HG03175 (cell line): ENCODE data around the gene SYT12.

ENCODE experiments used
- ATAC-seq: cut with Tn5 transposase; IDR thresholded peaks from one replicate; pipeline ENCODE4 v1.9.1; 2021; ENCODE audit warnings: mild to moderate bottlenecking, moderate library complexity; ENCODE audit not compliant: unreplicated experiment

Gene SYT12

DNA sequence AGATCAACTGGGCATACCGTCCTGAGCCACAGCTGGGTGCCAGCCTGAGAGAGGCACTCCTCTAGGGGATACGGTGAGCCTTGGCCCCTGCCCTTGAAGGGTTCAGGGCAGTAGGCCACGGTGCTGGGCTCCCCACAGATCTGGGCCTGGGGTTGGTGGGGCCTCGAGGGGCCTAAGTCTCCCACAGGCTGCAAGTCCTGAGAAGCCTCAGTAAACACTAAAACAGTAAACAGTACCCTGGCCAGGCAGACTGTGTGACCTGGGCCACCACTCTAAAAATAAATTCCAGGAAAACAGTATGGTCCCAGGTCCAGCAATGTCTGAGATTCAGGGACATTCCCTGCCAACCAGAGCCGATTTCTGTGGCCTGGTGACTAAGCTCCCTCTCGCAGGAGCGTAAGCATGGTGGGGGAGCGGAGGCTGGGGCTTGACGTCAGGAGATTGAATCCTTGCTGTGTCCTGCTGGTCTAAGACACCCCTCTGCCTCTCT, 31.5 kb downstream of the SYT12 start:
- no peak for ATAC-seq

DNA sequence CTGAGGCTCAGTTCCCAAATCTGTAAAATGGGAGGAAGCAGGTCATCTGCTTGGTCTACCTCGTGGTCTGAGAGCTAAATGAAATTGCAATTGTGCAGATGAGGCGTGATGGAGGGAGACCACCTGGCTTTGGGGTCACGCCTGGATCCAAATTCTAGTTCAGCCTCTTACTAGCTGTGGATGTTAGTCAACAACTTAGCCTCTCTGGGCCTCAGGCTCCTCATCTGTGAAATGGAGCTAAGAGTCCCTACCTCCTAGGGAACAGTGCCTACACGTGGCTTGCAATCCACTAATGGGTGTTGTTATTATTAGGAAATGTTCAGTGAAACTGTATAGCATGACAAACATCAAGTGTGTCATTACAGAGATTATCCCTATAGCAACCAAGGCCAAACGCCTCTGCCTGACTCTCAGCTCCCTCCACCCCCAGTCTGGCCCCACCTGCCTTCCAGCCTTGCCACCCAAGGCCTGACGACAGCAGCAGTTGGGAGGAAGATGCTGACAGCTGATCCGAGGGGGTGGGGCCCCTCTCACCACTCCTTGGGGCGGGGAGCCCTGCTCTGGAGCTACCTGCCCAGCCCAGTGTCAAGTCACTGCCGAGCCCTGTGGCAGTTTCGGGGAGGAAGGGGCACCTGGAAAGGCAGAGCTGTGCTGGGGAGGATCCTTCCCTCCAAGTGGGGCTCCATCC, 32.0 kb downstream of the SYT12 start:
- no peak for ATAC-seq

DNA sequence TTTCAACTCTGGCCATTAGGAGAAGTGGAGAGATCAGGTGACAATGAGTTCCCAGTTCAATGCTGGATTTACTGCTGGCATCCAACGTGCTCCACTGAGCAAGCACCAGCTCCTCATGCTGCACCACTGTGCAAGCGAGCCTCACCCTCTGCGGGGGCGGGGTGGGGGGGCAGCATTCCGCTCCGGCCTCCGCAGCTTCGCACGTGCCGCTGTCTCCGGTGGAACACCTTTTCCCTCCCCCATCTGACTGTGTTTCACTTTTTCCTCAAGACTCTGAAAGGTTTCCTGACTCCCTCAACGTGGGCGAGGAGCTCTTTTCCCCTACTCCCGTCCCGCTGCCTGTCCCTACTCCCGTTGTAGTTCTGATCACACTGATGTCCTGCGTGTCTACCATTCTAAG, 32.9 kb downstream of the SYT12 start:
- ATAC-seq: no peak

DNA sequence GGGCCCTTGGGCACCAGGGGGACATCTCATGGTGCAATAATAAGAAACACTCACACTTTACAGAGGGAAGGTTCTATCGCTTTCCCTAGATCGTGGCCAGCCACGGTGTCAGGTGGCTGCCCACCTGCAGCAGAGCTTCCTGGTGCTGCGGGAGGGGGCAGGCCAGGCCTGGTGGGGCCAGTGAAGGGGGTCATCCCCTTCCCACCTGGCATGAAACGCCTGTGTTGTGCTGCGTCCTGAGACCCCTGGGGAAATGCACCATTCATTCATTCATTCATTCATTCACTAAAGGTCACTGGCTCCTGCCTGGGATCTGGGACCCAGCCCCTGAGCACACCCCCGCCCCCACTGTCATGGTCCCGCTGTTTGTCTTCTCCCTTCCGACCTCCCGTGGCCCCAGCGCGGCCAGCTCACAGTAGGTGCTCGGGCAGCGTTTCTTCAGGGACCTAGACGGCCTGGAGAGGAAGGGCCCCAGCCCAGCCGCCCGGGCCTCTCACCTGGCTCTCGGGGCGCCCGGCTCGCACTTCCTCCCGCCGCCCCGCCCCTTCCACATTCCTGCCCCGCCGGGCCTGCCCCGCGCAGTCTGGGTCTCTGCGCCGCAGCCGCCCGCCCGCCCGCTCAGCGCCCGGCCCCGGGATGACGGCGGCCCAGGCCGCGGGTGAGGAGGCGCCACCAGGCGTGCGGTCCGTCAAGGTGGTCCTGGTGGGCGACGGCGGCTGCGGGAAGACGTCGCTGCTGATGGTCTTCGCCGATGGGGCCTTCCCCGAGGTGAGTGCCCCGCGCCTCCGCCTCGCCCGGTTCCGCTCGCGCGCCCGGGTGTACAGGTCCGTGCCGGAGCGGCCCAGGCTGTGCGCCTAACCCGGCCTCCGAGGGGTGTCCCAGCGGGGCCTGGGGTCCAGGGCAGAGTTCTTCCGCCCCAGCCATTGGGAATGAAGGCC, 33.6 kb downstream of the SYT12 start, which contains the start of gene RHOD:
Gene RHOD (plus strand): TSS at position 581 of the 938 bp plus-strand sequence. CDS start 56 bp downstream, at position 637.
- no peak for ATAC-seq

DNA sequence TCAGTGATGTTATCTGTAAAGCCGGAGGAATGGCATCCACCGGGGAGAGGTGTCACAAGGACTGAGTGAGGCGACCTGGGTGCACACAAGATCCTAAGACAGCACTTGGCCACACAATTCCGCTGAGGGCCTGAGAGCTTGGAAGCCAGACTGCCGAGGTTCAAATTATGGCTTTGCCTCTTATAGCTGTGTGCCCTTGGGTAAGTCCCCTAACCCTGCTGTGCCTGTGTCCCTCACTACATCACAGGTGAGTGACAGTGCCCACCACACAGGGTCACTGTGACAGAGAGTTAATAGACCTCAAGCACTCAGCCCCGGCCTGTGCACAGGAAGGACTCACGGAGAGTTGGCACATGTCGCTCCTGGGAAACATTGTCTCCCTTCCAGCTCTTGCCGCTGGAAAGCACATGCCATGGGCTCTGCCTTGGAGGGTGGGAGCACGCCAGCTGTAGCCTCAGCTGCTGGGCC, 34.3 kb downstream of the SYT12 start:
- no peak for ATAC-seq

DNA sequence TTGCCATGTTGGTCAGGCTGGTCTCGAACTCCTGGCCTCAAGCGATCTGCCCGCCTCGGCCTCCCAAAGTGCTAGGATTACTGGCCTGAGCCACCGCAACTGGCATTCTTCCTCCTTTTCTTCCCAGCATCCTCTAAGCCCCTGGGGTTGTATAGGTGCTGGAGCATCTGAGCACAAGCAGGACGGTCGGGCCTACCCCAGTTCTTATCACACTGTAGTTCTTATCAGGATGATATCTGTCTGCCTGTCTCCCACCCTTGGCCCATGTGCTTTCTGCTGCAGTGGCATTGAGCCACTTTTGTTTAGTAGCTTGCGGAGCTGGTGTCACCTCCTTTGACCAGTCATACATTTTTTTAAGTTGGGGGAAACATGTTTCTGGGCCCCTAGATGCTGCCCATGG, 35.6 kb downstream of the SYT12 start:
- ATAC-seq: no peak

DNA sequence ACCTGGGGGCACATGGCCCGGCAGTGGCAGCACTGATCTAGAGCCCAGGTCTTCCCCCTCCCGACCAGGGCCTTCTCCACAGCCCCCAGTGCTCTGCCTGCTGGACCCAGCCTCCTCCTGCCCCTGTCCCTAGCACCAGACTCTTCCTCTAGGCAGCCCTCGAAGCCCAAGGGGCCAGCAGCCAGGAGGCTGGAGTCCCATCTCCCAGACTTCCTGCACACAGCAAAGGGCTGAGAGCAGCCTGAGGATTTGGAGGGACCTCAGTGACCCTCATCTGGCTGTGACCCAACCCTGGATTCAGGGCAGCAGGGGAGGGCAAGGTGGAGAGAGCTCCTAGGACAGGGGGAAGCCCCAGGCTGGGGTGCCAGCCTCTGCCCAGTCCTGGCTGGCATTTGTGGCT, 36.7 kb downstream of the SYT12 start:
- ATAC-seq: no peak

DNA sequence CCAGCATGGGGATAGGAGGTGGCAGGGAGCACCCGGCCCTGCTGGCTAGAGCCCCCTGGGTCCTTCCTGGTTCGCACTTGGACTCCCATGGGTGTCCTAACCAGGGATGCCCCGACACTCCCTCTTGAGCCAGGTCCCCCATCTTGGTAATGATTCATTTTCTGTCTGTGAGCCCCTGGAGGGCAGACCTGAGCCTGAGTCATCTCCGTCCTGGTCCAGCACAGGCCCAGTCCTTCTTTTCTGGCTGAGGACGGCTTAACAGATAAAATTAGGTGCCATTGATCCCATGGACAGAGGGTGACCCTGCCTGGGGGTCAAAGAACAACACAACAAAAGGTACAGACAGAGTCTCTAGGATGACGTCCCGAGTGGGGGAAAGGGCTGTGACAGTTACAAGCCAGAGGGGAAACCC, 37.2 kb downstream of the SYT12 start:
- no peak for ATAC-seq

DNA sequence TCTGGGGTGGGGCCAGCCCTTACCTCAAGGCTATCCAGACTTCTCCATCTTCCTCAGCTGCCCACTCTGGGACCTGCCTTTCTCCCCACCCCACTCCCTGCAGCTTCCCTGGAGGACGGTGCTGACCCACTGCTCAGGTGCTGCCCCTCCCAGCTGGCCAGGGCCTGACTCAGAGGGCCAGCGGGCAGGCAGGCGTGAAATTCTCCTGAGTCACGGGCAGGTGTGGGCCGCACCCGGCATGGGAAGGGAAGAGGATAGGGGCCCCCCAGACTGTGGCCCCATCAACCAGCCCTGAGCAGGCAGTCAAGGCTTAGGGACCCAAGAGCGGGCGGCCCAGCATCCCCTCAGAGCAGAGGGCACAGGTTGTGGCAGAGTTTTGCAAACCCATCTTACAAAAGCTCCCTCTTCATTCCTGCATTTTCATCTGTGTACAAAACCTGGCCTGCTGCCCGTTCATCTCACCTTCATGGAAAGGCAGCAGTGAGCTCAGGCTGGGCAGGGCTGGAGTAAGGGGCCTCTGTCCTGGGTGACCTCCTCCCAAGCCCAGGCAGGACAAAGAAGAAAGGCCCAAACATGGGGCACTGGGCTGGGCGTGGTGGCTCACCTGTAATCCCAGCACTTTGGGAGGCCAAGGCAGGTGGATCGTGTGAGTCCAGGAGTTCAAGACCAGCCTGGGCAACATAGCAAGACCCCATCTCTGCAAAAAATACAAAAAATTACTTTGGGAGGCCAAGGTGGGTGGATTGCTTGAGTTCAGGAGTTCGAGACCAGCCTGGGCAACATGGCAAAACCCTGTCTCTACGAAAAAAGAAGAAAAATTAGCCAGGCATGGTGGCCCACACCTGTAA, 39.8 kb downstream of the SYT12 start:
- no peak for ATAC-seq

DNA sequence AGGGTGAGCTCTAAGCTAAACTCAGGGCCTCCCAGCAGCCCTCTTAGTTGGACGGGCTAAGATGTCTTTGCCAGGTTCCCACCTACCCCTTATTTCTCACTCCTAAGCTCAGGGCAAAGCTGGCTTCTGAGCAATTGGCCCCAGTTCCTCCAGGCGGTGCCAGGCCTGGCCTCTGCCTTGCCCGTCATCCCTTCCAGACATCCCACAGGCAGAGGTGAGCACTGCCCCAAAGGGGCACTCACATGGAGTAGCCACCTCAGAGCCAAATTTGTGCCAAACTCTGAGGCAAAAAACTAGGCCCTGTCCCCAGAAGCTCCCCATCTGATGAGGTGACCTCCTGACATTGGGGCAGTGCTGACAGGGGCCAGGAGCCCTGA, 43.4 kb downstream of the SYT12 start:
- no peak for ATAC-seq

DNA sequence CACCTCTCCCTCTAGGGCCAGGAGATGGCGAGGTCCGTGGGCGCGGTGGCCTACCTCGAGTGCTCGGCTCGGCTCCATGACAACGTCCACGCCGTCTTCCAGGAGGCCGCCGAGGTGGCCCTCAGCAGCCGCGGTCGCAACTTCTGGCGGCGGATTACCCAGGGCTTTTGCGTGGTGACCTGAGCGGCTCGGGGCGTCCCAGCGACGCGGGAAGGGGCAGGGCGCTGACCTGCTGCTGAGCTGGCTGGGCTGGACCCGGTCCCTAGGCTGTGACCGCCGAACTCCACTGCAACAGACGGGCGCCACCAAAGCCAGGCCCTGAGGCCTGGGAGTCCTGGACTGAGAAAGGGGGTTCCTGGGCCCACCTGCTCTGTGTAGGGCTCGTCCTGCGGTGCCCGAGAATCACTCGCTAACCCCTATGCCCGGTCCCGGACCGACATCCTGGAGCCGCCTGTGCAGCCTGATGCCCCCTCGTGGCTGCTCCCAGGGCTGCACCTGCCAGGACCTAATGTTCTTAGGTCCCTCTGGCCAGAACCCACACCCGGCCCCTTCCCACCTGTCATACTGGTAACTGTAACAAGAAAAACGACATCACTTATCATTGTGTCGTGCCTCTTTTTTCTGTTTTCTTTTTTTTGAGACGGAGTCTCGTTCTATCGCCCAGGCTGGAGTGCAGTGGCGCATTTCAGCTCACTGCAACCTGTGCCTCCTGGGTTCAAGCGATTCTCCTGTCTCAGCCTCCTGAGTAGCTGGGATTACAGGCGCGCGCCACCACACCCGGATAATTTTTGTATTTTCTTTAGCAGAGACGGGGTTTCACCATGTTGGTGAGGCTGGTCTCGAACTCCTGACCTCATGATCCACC, 48.7 kb downstream of the SYT12 start:
- ATAC-seq: no peak

DNA sequence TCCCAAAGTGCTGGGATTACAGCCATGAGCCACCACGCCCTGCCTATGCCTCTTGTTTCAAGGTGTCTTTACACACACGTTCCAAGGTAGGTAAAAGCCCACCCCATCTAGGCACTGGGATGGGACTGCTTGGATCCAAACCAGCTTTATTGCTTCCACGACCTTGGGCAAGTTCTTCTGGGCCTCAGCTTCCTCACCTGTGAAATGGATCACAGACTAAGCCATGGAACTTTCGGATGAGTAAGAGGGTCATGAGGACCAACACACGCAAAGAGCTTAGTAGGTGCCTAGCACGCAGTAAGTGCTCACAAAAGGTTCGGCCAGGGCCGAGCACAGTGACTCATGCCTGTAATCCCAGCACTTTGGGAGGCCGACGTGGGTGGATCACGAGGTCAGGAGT, 49.4 kb downstream of the SYT12 start:
- no peak for ATAC-seq

DNA sequence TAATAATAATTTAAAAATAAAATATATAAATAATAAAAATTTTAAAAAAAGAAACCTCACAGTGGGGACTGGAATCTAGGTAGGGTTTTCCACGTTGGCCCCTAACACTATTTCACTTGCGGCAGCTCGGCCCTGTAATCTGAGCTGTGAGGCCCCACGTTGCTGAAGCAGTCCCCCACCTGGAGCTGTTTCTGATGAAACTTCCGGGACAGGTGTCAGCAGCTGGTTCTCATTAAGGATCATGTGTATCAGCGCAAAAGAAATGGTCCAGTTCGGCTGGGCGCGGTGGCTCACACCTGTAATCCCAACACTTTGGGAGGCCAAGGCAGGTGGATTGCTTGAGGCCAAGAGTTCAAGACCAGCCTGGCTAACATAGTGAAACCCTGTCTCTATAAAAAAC, 51.0 kb downstream of the SYT12 start:
- ATAC-seq: no peak

DNA sequence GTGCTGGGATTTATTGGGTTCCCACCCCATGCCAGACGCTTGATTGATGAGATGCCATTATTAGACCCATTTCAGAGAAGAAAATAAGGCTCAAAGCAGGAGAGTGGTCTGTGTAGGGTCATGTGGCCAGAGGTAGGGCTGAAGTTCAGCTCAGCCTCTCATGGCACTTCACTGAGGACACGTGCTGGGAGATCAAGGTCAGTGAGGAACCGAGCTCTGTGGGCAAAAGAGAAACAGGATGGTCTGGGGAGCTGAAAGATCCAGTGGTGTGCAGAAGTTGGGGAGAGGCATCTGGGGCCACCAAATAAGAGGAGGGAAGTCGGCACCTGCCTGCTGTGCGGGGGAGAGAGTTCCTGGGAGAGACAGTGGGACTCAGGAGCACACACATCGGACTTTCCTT, 53.3 kb downstream of the SYT12 start:
- no peak for ATAC-seq

DNA sequence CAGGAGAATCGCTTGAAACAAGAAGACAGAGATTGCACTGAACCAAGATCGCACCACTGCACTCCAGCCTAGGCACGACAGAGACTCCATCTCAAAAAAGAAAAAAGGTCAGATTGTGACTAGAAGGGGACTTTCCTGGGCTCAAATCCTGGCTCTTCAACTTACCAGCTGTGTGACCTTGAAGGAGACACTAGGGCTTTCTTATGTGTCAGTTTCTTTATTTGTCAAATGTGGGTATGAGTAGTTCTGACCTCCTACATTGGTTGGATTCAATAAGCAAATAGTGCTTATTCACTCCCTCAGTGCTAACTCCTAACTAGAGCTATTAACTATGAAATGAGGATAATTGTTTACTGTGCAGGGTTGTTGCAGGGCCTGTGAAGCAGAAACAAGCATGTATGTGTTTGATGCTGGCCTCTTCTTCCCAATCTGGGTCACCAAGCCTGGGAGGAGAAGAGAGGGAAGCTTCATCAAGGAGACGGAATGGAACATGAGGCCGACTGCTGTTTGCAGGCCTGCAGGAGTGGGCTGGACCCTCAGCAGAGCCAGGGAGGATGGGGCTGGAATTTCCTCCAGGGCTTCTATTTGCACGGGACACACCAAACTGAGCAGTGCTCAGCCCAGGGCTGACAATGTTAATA, 56.3 kb downstream of the SYT12 start:
- ATAC-seq: no peak

DNA sequence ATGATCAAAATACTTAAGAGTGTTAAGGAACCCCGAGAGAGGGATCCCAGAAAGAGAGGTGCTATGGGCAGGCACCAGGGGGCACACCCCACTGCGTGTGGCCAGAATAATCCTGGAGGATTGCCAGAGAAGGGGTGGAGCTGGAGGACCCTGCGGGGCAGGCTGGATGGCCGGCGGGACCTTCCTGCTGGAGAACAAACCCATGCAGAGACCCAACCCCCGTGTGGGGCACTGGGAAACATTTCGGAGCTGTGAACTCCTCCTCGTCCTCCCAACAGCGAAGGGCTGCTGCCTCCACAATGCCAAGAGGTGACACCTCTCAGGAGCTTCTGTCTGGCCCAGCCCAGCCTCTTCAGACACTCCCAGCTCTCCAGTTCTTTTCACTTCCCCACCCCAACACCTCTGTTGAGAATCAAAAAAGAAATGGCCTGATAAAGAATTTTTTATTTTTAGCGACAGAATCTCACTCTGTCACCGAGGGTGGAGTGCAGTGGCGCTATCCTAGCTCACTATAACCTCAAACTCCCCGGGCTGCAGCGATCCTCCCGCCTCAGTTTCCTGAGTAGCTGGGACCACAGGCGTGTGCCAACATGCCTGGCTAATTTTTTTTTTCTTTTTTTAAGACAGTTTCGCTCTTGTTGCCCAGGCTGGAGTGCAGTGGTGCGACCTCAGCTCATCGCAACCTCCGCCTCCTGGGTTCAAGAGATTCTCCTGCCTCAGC, 59.3 kb downstream of the SYT12 start:
- ATAC-seq: no peak

DNA sequence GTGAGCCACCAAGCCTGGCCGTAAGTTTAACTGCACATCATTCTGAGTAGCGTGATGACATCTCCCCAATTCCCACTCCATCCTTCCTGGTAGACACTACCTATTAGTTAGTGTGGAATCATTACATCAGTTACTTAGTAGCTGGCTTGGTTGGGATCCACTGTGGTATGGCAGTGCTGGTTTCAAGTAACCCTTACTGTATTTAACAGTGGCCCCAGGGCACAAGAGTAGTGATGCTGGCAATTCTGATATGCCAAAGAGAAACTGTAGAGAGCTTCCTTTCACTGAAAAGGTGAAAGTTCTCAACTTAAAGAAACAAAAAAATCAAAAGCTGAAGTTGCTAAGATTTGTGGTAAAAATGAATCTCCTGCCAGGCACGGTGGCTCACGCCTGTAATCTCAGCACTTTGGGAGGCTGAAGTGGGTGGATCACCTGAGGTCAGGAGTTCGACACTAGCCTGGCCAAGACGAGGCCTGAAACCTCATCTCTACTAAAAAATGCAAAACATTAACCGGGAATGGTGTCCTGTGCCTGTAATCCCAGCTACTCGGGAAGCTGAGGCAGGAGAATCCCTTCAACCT, 60.9 kb downstream of the SYT12 start:
- ATAC-seq: no peak

DNA sequence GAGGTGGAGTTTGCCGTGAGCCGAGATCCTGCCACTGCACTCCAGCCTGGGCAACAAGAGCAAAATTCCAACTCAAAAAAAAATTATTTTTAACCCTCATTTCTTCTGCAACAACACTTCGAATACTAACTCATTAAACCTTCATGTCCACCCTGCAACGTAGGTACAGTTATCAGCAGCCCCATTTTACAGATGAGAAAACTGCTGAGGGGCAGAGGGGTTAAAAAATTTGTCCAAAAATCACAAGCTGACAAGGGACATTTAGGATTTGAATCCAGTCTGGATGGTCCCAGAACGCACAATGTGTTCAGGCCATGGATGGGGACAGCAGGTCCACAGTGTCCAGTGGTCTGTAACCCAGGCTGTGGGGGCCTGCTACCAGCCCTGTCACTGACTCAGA, 62.7 kb downstream of the SYT12 start:
- ATAC-seq: no peak

DNA sequence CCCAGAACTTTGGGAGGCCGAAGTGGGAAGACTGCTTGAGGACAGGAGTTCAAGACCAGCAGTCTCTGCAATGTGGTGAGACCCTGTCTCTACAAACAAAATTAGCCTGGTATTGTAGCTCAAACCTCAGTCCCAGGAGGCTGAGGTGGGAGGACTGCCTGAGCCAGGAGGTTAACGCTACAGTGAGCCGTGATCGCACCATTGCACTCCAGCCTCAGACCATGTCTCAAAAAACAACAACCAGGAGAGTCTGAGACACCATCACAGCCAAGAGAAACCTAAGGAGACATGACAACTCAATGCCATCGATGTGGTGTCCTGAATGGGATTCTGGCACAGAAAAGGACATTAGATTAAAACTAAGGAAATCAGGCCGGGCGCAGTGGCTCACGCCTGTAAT, 67.8 kb downstream of the SYT12 start:
- no peak for ATAC-seq
